GM18498 (cell line): ENCODE results near the gene SPRR1B.
"Not testable (repeated sequence)": the region's sequence is repeated elsewhere in the genome, so short reads cannot be mapped to it uniquely, and the experiment has no call there.

ENCODE experiments used
- ATAC-seq: cut with Tn5 transposase; IDR thresholded peaks from one replicate; pipeline ENCODE4 v1.9.1; 2021; ENCODE audit warnings: mild to moderate bottlenecking, moderate library complexity; ENCODE audit not compliant: unreplicated experiment

Gene SPRR1B

GRCh38 chr1:153035211-153035610, 4.2 kb downstream of the SPRR1B start:
- ATAC-seq = no peak

- ATAC-seq = no peak
Observed at GRCh38 chr1:153040950-153041631, 10.1 kb downstream of the SPRR1B start, which contains the start of gene SPRR2D. TSS of gene SPRR2D (minus strand) at chr1:153041120. CDS start at chr1:153040346, 774 bp downstream.

DNA sequence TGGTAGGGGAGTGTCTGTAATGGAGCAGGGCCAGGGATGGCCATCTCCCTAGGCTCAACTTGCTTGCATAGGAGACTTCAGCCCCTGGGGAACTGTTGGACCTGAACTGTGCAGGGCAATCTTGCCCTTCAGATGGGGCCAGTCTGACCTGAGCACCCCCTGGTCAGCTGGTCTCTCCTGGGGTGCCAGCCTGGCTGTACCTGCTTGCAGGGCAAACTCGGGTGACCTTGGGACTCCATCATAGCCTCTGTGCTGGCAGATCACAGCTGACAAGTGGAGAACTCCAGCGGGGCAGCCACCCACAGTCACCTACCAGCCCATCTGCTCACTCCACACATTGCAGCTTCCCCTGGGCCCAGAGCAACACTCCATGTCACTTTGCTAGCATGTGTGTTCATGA, 18.2 kb downstream of the SPRR1B start:
- no peak for ATAC-seq

DNA sequence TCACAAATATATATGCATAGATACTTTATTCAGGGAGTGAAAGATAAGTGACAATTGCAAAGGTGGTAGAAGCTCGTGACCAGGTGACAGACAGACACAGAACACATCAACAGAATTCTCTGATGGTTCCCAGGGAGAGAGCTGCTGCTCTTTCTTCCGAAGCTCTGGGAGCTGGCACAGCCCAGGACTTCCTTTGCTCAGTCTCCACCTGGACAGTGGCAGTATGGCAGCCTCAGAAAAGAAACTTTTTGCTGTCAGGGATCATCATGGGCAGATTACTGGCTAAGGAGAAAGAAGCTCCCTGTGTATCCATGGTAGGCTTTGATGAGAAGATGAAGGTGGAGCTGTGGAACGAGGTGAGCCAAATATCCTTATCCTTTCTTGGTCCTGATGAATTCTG, 25.1 kb downstream of the SPRR1B start:
- not testable (repeated sequence) for ATAC-seq

DNA sequence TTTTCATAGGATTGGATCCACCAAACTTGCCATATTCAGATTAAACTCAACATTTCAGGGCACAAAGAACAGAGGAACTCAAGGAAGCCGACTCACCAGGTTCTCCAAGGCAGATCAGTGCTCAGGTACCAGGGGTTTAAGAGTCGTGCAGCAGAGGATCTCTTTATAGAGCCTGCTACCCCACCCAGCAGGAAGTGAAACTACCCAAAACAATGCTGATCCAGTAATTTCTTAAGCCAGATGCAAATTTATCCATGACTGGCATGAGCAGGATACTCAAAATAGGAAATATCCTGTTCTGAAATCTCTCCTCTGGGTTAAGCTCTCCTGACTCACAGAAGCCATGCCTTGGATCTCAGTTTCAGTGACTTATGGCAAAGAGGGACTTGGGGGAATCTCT, 26.4 kb downstream of the SPRR1B start, which contains the start of gene SPRR2A:
Gene SPRR2A (minus strand): TSS at position 138 of the 400 bp plus-strand sequence. CDS start 777 bp downstream, outside the sequence.
- ATAC-seq = no peak

DNA sequence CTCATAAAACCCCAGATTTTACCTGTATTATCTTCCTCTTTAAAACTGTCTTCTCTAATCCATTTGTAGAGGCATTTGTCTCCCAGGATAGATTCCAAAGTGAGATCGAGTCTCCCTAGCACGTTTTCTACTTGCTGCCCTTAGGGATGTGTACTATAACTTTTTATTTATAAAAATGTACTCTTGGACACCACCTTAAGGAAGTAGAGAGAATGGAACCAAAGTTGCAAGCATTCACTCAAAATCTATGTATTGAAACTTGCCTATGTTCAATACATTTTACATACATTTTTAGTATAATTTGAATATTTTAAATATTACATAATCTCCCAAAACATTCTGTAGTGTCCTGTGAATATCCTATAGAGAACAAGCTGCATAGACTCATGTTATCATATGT, 27.2 kb downstream of the SPRR1B start:
- ATAC-seq = no peak

DNA sequence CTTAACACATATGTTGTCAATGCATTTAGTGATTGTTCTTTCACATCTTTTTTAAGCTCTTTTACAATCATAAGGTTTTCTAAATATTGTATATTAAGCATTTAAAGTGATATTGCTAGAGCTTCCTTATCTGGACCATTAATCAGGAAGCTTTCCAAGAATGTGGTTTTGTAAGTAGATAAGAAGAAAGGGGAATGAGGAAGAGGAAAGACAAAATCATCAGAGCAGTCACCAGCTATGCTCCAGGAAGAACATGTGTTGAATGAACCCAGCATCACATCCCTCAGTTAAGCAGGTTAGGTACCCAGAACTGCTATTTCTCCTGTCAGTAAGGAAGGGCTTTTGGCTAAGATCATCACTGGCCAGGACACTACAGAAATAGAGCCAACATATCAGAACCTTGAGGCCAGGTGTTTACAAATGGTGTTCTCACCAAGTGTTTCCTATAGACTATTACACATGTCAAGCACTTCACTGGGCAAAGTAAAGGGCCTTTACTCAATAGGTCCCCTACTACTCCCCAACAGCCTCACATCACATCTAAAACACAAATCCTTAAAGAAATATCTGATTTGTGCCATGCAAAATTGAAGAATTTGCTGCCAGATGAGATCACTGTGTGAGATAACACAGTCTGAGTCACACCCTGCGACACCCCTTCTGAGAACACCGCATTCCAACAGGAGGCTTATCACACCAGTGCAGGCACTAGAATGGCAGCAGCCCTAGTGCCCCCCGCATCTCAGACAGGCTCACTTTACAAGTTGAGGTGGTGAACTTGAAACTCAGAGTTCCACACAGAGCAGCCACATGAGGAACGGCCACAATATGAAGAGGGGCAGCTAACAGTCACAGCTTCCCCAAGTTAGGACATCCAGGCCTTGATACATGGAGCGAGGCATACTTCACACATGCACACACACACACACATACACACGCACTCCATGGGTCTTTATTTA, 28.1 kb downstream of the SPRR1B start:
- no peak for ATAC-seq

GRCh38 chr1:153070243-153070642, 39.2 kb downstream of the SPRR1B start:
- no peak for ATAC-seq

DNA sequence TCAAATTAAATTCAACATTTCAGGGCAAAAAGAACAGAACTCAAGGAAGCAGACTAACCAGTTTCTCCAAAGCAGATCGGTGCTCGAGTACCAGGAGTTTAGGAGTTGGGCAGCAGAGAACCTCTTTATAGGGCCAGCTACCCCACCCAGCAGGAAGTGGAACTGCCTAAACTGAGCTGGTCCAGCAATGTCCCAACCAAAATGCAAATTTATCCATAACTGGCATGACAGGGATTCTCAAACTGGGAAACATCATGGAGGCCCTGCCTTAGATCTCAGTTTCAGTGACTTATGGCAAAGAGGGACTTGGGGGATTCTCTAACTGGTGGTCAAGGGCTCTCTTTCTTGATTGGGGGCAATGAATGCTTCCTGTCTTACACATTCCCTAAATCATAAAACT, 40.5 kb downstream of the SPRR1B start, which contains the start of gene SPRR2B:
Gene SPRR2B (minus strand): TSS at position 101 of the 400 bp plus-strand sequence. CDS start 772 bp downstream, outside the sequence.
- ATAC-seq = no peak

DNA sequence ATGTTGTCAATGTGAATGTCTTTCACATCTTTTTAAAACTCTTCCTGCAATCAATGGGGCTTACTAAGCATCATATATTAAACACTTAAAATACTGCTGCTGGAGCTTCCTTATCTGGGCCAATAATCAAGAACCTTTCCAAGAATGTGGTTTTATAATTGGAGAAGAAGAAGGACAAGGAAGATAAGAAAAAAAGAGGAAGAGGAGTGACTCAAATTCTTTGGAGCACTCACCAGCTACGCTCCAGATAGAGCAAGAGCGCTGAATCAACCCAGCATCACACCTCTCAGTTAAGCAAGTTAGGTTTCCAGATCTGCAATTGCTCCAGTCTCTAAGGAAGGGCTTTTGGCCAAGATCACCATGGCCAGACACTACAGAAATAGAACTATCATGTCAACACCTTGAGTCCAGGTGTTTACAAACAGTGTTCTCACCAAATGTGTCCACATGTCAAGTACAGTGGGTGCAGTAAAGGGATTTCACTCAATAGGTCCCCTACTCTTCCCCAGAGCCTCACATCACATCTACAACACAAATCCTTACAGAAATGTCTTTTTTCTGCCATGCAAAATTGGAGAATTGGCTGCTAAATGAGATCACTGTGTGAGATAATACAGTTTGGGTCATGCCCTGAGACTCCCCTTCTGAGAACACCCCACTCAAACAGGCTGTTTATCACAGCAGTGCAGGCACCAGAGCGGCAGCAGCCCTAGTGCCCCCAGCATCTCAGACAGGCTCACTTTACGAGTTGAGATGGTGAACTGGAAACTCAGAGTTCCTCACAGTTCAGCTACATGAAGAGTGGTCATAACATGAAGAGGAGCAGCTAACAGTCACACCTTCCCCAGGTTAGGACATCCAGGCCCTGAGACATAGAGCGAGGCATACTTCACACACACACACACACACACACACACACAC, 42.1 kb downstream of the SPRR1B start:
- ATAC-seq = no peak

DNA sequence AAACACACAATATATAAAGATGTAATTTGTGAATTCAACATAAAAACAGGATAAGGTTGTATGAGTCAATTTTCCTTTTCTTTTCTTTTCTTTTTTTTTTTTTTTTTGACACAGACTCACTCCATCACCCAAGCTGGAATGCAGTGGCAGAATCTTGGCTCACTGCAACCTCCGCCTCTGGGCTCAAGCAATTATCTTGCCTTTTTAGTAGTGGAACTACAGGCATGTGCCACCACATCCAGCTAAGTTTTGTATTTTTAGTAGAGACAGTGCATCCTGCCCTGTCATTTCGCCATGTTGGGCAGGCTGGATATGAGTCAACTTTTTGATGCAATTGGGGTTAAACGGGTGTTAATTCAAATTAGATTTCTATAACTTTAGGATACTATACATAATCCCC, 50.7 kb downstream of the SPRR1B start:
- ATAC-seq = no peak
